Measurements from ENCODE around the gene DIAPH1. TPM values are rescaled to one million over a fixed set of nuclear protein-coding genes. Genes with fewer than 3 reads are reported as not detected.

DIAPH1 gene
- total RNA-seq, 2 donors from 2014 or later = 104 to 106 TPM

GRCh38 chr5:141522301-141522700 is 96.5 kb downstream of the DIAPH1 start:
- Histone ChIP-seq H3K4me1 (ENCODE audit: control insufficient read depth, insufficient read depth, low read length) (peaks cover 12% of the 10 kb centered on the region), H3K9ac (ENCODE audit: extremely low read depth, low read length, poor library complexity, severe bottlenecking) (no peak overlapping the region), H3K9me3 (ENCODE audit: control insufficient read depth, low read length) (no peaks in the 10 kb centered on the region), H3K27me3 (ENCODE audit: control insufficient read depth, insufficient read depth, low read length, poor library complexity, severe bottlenecking) (no peaks in the 10 kb centered on the region), H3K4me3 (ENCODE audit: low read length) (no peak overlapping the region), H3K27ac (ENCODE audit: low read depth, low read length) (no peak overlapping the region), H3K36me3 (ENCODE audit: control insufficient read depth, insufficient read depth, low read length) (peaks cover 86% of the 10 kb centered on the region)
- WGBS, 2 experiments (ENCODE audit: insufficient coverage in 1 of 2, insufficient read length in 1 of 2) = 94% methylated on average over 2 of the region's 2 CpGs
- H3K36me3 Mint-ChIP-seq (ENCODE audit: low read depth) = peaks cover 79% of the 10 kb centered on the region
- no peak overlapping the region for H3K4me3 Mint-ChIP-seq
- no peaks in the 10 kb centered on the region for H3K9me3 Mint-ChIP-seq
- TF ChIP-seq CTCF (conservative IDR thresholded peaks at IDR 0.05) = no peak
- no peak overlapping the region for H3K27ac Mint-ChIP-seq
- peaks cover 18% of the 10 kb centered on the region for H3K4me1 Mint-ChIP-seq
- no peak for DNase-seq
- no peaks in the 10 kb centered on the region for H3K27me3 Mint-ChIP-seq (ENCODE audit: insufficient read depth)

GRCh38 chr5:141521244-141521781 is 97.5 kb downstream of the DIAPH1 start:
- H3K4me3 ChIP-seq (ENCODE audit: low read length) = peak overlapping the region; percentile 15
- Mint-ChIP-seq H3K27ac (no peak overlapping the region), H3K27me3 (ENCODE audit: insufficient read depth) (no peaks in the 10 kb centered on the region), H3K4me3 (no peak overlapping the region), H3K4me1 (peaks cover 18% of the 10 kb centered on the region), H3K36me3 (ENCODE audit: low read depth) (peaks cover 78% of the 10 kb centered on the region), H3K9me3 (no peaks in the 10 kb centered on the region)
- no peak for DNase-seq
- H3K27me3 ChIP-seq (ENCODE audit: control insufficient read depth, insufficient read depth, low read length, poor library complexity, severe bottlenecking) = no peaks in the 10 kb centered on the region
- H3K9me3 ChIP-seq (ENCODE audit: control insufficient read depth, low read length) = no peaks in the 10 kb centered on the region
- H3K9ac ChIP-seq (ENCODE audit: extremely low read depth, low read length, poor library complexity, severe bottlenecking) = no peak overlapping the region
- 17 to 80% methylated on average over 1 to 2 of the region's 2 CpGs for WGBS, 2 experiments (ENCODE audit: insufficient coverage in 1 of 2, insufficient read length in 1 of 2)
- H3K36me3 ChIP-seq (ENCODE audit: control insufficient read depth, insufficient read depth, low read length) = peaks cover 86% of the 10 kb centered on the region
- peak overlapping the region; percentile 79 for H3K27ac ChIP-seq (ENCODE audit: low read depth, low read length)
- TF ChIP-seq CTCF (conservative IDR thresholded peaks at IDR 0.05) = no peak
- peaks cover 12% of the 10 kb centered on the region for H3K4me1 ChIP-seq (ENCODE audit: control insufficient read depth, insufficient read depth, low read length)

- no peak for DNase-seq
- no peak for TF ChIP-seq CTCF (conservative IDR thresholded peaks at IDR 0.05)
- 97 to 100% methylated on average over 2 to 3 of the region's 3 CpGs for WGBS, 2 experiments (ENCODE audit: insufficient coverage in 1 of 2, insufficient read length in 1 of 2)
- Histone ChIP-seq H3K9me3 (ENCODE audit: control insufficient read depth, low read length) (no peaks in the 10 kb centered on the region), H3K9ac (ENCODE audit: extremely low read depth, low read length, poor library complexity, severe bottlenecking) (no peak overlapping the region), H3K36me3 (ENCODE audit: control insufficient read depth, insufficient read depth, low read length) (peaks cover 88% of the 10 kb centered on the region), H3K4me3 (ENCODE audit: low read length) (no peak overlapping the region), H3K27me3 (ENCODE audit: control insufficient read depth, insufficient read depth, low read length, poor library complexity, severe bottlenecking) (no peaks in the 10 kb centered on the region), H3K27ac (ENCODE audit: low read depth, low read length) (no peak overlapping the region), H3K4me1 (ENCODE audit: control insufficient read depth, insufficient read depth, low read length) (peaks cover 16% of the 10 kb centered on the region)
- Mint-ChIP-seq H3K9me3 (no peaks in the 10 kb centered on the region), H3K4me1 (peaks cover 24% of the 10 kb centered on the region), H3K27me3 (ENCODE audit: insufficient read depth) (no peaks in the 10 kb centered on the region), H3K27ac (no peak overlapping the region), H3K4me3 (no peak overlapping the region), H3K36me3 (ENCODE audit: low read depth) (peaks cover 78% of the 10 kb centered on the region)
These were observed 98.9 kb downstream of the DIAPH1 start for GRCh38 chr5:141519605-141520565.
